Peyer's patch (tissue), 4 donors: ENCODE results near the gene TMEM258. TPM values are rescaled to one million over a fixed set of nuclear protein-coding genes. Genes with fewer than 3 reads are reported as not detected.

Source experiments
- DNase-seq, 3 donors: peaks; one replicate each; pipeline ENCODE4 v3.0.0-alpha.2; 2017 to 2019
- H3K27ac ChIP-seq, 4 donors: fragments of 200-600 bp; sonication (generic); one replicate each; pipeline ENCODE4 v1.5.1; 2016 to 2019
- H3K27me3 ChIP-seq, 2 donors: fragments of 200-600 bp; sonication (generic); one replicate each; pipeline ENCODE4 v1.5.1; 2019
- H3K36me3 ChIP-seq, 3 donors: fragments of 200-600 bp; sonication (generic); one replicate each; pipeline ENCODE4 v1.5.1; 2016 to 2019
- H3K4me1 ChIP-seq, 4 donors: fragments of 200-600 bp; sonication (generic); one replicate each; pipeline ENCODE4 v1.5.1; 2016 to 2019
- H3K4me3 ChIP-seq, 4 donors: fragments of 200-600 bp; sonication (generic); 1 replicate in 3 of 4; 2 replicates in 1 of 4; pipeline ENCODE4 v1.5.1; 2016 to 2019; ENCODE audit warnings: mild to moderate bottlenecking in 1 of 4
- H3K9me3 ChIP-seq, 4 donors: fragments of 200-600 bp; sonication (generic); one replicate each; pipeline ENCODE4 v1.5.1; 2016 to 2019; ENCODE audit warnings: mild to moderate bottlenecking in 1 of 4
- CTCF ChIP-seq, 6 experiments: fragments of 450-650 bp in 4 of 6; fragments of 200-600 bp in 2 of 6; sonication (generic) in 1 of 6; IDR thresholded peaks; one replicate each; pipeline ENCODE4 v1.5.1; 2017 to 2019; ENCODE audit warnings: antibody characterized with exemption in 6 of 6, mild to moderate bottlenecking in 3 of 6, moderate library complexity in 1 of 6
- POLR2A ChIP-seq, 2 donors: fragments of 450-650 bp; IDR thresholded peaks; one replicate each; pipeline ENCODE4 v1.5.1; 2017; ENCODE audit warnings: antibody characterized with exemption in 2 of 2, mild to moderate bottlenecking in 2 of 2, moderate library complexity in 2 of 2
- total RNA-seq, 4 donors: library from RNA; depleted of rRNA; stranded (reverse); fragments of >200 nt; gene quantifications; one replicate each; pipeline ENCODE4 v1.1.0, GENCODE V29; 2016

TMEM258 gene
- total RNA-seq, 4 donors from 2014 or later, result 28.7 to 34.7 (median 34.5) TPM; not detected in 1

GRCh38 chr11:61765550-61766253, 26.7 kb downstream of the TMEM258 start:
- no peak for DNase-seq
- Histone ChIP-seq H3K27ac (no peak overlapping the region), H3K36me3 (no peaks in the 10 kb centered on the region), H3K9me3 (no peaks in the 10 kb centered on the region), H3K4me1 (no peaks in the 10 kb centered on the region), H3K4me3 (no peak overlapping the region), H3K27me3 (no peaks in the 10 kb centered on the region)
- no peak for TF ChIP-seq POLR2A (IDR thresholded peaks at IDR 0.05)
- no peak for TF ChIP-seq CTCF (IDR thresholded peaks at IDR 0.05)

- H3K4me1 ChIP-seq, result no peaks in the 10 kb centered on the region
- H3K4me3 ChIP-seq, result no peak overlapping the region
- TF ChIP-seq POLR2A (IDR thresholded peaks at IDR 0.05) (no peak), CTCF (IDR thresholded peaks at IDR 0.05) (no peak)
- H3K27me3 ChIP-seq, result no peaks in the 10 kb centered on the region
- H3K9me3 ChIP-seq, result no peaks in the 10 kb centered on the region
- DNase-seq, result no peak
- no peaks in the 10 kb centered on the region for H3K36me3 ChIP-seq
- no peak overlapping the region for H3K27ac ChIP-seq
Observed at GRCh38 chr11:61764606-61765260, 27.7 kb downstream of the TMEM258 start.

GRCh38 chr11:61763930-61764605, 28.3 kb downstream of the TMEM258 start:
- Histone ChIP-seq H3K4me1 (no peaks in the 10 kb centered on the region), H3K27me3 (no peaks in the 10 kb centered on the region), H3K4me3 (no peak overlapping the region), H3K9me3 (no peaks in the 10 kb centered on the region), H3K27ac (no peak overlapping the region), H3K36me3 (no peaks in the 10 kb centered on the region)
- no peak for DNase-seq
- TF ChIP-seq POLR2A (IDR thresholded peaks at IDR 0.05) (no peak), CTCF (IDR thresholded peaks at IDR 0.05) (no peak)

- no peaks in the 10 kb centered on the region for H3K36me3 ChIP-seq
- H3K27ac ChIP-seq, result no peak overlapping the region
- no peaks in the 10 kb centered on the region for H3K9me3 ChIP-seq
- no peaks in the 10 kb centered on the region for H3K27me3 ChIP-seq
- peaks cover 0 to 6% (median 0%) of the 10 kb centered on the region in 4 donors for H3K4me1 ChIP-seq
- no peak for DNase-seq
- no peak overlapping the region for H3K4me3 ChIP-seq
- TF ChIP-seq POLR2A (IDR thresholded peaks at IDR 0.05) (no peak), CTCF (IDR thresholded peaks at IDR 0.05) (no peak)
Observed at GRCh38 chr11:61762798-61763197, 29.6 kb downstream of the TMEM258 start.

- no peak for TF ChIP-seq POLR2A (IDR thresholded peaks at IDR 0.05)
- H3K36me3 ChIP-seq, result no peaks in the 10 kb centered on the region
- no peak overlapping the region for H3K4me3 ChIP-seq
- H3K27ac ChIP-seq, result no peak overlapping the region
- peaks cover 0 to 12% (median 0%) of the 10 kb centered on the region in 4 donors for H3K4me1 ChIP-seq
- no peaks in the 10 kb centered on the region for H3K9me3 ChIP-seq
- no peaks in the 10 kb centered on the region for H3K27me3 ChIP-seq
- no peak for DNase-seq
Observed at GRCh38 chr11:61762223-61762615, 30.2 kb downstream of the TMEM258 start.
